Transverse colon (tissue), 4 donors: ENCODE data around the gene RINL.

Source experiments
- EP300 ChIP-seq: sonication (generic); formaldehyde crosslinking; IDR thresholded peaks from one replicate; pipeline ENCODE4 v1.6.1; 2017; ENCODE audit warnings: antibody characterized with exemption, low read depth
- POLR2A ChIP-seq: fragments of 450-650 bp; IDR thresholded peaks from one replicate; pipeline ENCODE4 v1.6.1; 2016; ENCODE audit warnings: antibody characterized with exemption, mild to moderate bottlenecking, moderate library complexity
- POLR2AphosphoS5 ChIP-seq, 3 donors: sonication (generic); formaldehyde crosslinking; IDR thresholded peaks; one replicate each; pipeline ENCODE4 v1.6.1; 2016; ENCODE audit warnings: antibody characterized with exemption in 3 of 3
- TF ChIP-seq, protein P1 (sequence below), 5 experiments: fragments of 200-600 bp in 3 of 5; fragments of 450-650 bp in 2 of 5; sonication (generic) in 3 of 5; IDR thresholded peaks; 1 replicate in 2 of 5; 2 replicates in 3 of 5; pipeline ENCODE4 v1.5.1; 2016 to 2017; ENCODE audit warnings: antibody characterized with exemption in 5 of 5, inconsistent platforms in 3 of 5, mild to moderate bottlenecking in 2 of 5, moderate library complexity in 1 of 5

DNA sequence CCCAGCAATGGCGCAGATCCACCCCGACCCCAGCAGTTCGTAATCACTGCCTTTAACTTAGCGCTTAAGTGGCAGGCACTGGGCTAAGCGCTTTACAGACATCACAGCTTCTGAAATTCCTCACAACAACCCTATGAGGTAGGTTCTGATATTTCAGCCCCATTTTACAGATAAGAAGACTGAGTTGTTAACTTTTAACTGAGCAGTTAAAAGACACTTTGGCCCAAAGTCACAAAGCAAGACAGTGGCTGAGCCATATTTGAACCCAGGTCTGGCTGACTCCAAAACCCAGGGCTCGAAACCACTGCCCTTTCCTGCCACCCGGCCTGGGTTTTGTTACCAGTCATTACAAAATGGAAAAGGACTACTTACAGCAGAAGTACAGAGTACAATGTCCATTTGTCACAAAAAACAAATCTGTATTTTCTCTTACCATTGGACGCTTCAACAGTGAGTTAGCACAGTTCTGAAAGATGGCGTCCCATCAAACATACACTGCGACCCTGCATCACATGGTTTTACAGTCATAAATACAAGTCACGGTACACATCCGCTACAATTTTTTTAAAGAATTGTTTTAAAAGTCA, 36.8 kb downstream of the RINL start:
- TF ChIP-seq, protein P1, sequence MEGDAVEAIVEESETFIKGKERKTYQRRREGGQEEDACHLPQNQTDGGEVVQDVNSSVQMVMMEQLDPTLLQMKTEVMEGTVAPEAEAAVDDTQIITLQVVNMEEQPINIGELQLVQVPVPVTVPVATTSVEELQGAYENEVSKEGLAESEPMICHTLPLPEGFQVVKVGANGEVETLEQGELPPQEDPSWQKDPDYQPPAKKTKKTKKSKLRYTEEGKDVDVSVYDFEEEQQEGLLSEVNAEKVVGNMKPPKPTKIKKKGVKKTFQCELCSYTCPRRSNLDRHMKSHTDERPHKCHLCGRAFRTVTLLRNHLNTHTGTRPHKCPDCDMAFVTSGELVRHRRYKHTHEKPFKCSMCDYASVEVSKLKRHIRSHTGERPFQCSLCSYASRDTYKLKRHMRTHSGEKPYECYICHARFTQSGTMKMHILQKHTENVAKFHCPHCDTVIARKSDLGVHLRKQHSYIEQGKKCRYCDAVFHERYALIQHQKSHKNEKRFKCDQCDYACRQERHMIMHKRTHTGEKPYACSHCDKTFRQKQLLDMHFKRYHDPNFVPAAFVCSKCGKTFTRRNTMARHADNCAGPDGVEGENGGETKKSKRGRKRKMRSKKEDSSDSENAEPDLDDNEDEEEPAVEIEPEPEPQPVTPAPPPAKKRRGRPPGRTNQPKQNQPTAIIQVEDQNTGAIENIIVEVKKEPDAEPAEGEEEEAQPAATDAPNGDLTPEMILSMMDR (IDR thresholded peaks at IDR 0.05) = no peak
- TF ChIP-seq POLR2A = no peak
- no peak for TF ChIP-seq POLR2AphosphoS5 (IDR thresholded peaks at IDR 0.05)
- TF ChIP-seq EP300 = no peak
